Measurements from ENCODE around the gene NSUN5. TPM values are rescaled to one million over a fixed set of nuclear protein-coding genes. Genes with fewer than 3 reads are reported as not detected.

The NSUN5 gene
- total and polyA plus RNA-seq, 9 of the 15 experiments (the other 6 are each of a cell fraction or from before 2014, with no cell fraction given) = 4.7 to 115 (median 43.0) TPM

DNA sequence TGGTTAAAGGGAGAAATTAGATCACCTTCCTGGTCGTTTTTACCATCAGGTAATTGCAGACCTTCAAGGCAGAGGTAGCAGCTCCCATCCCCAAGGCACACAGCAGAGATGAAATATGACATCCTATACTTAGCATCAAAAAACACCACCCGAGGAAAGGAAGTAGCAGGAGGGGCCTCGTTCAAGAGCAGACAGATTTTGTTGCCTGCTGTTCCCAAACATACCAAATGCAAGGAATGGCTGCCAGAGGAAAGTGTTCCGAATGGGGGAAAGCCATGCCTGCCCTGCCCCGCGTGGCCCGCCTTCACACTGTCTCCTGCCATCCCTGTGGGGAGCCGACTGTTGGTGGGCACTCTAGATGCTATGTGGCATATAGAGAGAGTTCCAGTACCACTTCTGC, 37.3 kb upstream of the NSUN5 start (continued):
- TF ChIP-seq, protein P1, sequence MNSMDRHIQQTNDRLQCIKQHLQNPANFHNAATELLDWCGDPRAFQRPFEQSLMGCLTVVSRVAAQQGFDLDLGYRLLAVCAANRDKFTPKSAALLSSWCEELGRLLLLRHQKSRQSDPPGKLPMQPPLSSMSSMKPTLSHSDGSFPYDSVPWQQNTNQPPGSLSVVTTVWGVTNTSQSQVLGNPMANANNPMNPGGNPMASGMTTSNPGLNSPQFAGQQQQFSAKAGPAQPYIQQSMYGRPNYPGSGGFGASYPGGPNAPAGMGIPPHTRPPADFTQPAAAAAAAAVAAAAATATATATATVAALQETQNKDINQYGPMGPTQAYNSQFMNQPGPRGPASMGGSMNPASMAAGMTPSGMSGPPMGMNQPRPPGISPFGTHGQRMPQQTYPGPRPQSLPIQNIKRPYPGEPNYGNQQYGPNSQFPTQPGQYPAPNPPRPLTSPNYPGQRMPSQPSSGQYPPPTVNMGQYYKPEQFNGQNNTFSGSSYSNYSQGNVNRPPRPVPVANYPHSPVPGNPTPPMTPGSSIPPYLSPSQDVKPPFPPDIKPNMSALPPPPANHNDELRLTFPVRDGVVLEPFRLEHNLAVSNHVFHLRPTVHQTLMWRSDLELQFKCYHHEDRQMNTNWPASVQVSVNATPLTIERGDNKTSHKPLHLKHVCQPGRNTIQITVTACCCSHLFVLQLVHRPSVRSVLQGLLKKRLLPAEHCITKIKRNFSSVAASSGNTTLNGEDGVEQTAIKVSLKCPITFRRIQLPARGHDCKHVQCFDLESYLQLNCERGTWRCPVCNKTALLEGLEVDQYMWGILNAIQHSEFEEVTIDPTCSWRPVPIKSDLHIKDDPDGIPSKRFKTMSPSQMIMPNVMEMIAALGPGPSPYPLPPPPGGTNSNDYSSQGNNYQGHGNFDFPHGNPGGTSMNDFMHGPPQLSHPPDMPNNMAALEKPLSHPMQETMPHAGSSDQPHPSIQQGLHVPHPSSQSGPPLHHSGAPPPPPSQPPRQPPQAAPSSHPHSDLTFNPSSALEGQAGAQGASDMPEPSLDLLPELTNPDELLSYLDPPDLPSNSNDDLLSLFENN (IDR thresholded peaks at IDR 0.05; ENCODE audit: low read depth in 2 of 2, low read length in 2 of 2) = no peak
- TF ChIP-seq, protein P2, sequence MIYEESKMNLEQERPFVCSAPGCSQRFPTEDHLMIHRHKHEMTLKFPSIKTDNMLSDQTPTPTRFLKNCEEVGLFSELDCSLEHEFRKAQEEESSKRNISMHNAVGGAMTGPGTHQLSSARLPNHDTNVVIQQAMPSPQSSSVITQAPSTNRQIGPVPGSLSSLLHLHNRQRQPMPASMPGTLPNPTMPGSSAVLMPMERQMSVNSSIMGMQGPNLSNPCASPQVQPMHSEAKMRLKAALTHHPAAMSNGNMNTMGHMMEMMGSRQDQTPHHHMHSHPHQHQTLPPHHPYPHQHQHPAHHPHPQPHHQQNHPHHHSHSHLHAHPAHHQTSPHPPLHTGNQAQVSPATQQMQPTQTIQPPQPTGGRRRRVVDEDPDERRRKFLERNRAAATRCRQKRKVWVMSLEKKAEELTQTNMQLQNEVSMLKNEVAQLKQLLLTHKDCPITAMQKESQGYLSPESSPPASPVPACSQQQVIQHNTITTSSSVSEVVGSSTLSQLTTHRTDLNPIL (CRISPR knock-in tag; IDR thresholded peaks at IDR 0.05) = no peak

DNA sequence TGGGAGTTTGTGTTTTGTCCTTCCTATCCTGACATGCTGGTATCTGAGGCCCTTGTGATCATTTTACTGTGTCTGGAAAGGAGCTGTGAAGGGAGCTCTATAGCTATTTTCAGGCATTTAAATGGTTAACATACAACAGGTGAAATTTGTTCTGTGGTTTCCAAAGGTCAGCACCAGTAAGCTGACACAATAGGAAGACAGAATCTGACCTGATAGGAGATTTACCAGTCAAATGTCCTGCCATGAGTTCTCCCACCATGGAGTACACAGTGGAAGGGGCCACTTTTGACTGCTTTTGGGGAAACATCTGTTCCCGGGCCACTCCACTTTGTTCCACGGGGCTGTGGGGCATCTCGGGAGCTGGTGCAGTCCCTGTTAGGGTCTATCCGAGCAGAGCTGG, 36.9 kb upstream of the NSUN5 start:
- Histone ChIP-seq H3K27ac (ENCODE audit: extremely low read depth, low read depth, low read length) (no peak overlapping the region), H2AFZ (ENCODE audit: low read depth, low read length) (no peak overlapping the region), H3K9me1 (ENCODE audit: control insufficient read depth, insufficient read depth, low read length) (no peaks in the 10 kb centered on the region), H3K4me3 (no peak overlapping the region), H3K79me2 (ENCODE audit: control insufficient read depth, insufficient read depth, low read length) (no peaks in the 10 kb centered on the region), H3K4me2 (ENCODE audit: insufficient read depth, low read length) (no peak overlapping the region), H4K20me1 (replicated peaks; ENCODE audit: control insufficient read depth, insufficient read depth, low read length) (no peaks in the 10 kb centered on the region), H3K4me1 (replicated peaks in 1 of 2; ENCODE audit: control insufficient read depth in 2 of 2, insufficient read depth in 2 of 2, low read length in 2 of 2) (peaks cover 4 to 6% of the 10 kb centered on the region in 2 experiments; a peak in 1 of 5 replicates), H3K9ac (ENCODE audit: insufficient read depth in 1 of 2, low read depth in 2 of 2, low read length in 2 of 2) (no peak overlapping the region), H3K27me3 (ENCODE audit: control insufficient read depth in 2 of 2, insufficient read depth in 2 of 2, low read length in 2 of 2) (peaks cover 46 to 77% of the 10 kb centered on the region in 2 experiments), H3K9me3 (replicated peaks; ENCODE audit: control insufficient read depth, insufficient read depth, low read depth, low read length) (no peaks in the 10 kb centered on the region), H3K36me3 (ENCODE audit: control insufficient read depth, insufficient read depth, low read length) (no peaks in the 10 kb centered on the region)
- TF ChIP-seq, protein P3, sequence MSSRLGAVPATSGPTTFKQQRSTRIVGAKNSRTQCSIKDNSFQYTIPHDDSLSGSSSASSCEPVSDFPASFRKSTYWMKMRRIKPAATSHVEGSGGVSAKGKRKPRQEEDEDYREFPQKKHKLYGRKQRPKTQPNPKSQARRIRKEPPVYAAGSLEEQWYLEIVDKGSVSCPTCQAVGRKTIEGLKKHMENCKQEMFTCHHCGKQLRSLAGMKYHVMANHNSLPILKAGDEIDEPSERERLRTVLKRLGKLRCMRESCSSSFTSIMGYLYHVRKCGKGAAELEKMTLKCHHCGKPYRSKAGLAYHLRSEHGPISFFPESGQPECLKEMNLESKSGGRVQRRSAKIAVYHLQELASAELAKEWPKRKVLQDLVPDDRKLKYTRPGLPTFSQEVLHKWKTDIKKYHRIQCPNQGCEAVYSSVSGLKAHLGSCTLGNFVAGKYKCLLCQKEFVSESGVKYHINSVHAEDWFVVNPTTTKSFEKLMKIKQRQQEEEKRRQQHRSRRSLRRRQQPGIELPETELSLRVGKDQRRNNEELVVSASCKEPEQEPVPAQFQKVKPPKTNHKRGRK (tag; IDR thresholded peaks at IDR 0.05) = no peak
- 1% methylated on average over 4 of the region's 4 CpGs for WGBS (ENCODE audit: insufficient coverage, low coverage, missing lambda C conversion rate)
- ChIA-PET POLR2A (no interaction called here), CTCF (ENCODE audit: low intra/inter-chr PET ratio) (no interaction called here)
- ATAC-seq (no peak), DNase-seq (ENCODE audit: extremely low read depth in 1 of 4, low spot score in 3 of 4) (no peak), FAIRE-seq (no peak)
- no TSS peak for BruUV-seq (replicated peaks)
- intact Hi-C loops (cut with micrococcal nuclease) = no loop called here
- in situ Hi-C loops (cut with MboI) = no loop called here

Data from K562 (cell line).